Measurements from ENCODE around the gene ATP23. TPM values are rescaled to one million over a fixed set of nuclear protein-coding genes. Genes with fewer than 3 reads are reported as not detected.

ATP23 gene
- total RNA-seq, 1 experiment from 2014 or later: 10.3 TPM

DNA sequence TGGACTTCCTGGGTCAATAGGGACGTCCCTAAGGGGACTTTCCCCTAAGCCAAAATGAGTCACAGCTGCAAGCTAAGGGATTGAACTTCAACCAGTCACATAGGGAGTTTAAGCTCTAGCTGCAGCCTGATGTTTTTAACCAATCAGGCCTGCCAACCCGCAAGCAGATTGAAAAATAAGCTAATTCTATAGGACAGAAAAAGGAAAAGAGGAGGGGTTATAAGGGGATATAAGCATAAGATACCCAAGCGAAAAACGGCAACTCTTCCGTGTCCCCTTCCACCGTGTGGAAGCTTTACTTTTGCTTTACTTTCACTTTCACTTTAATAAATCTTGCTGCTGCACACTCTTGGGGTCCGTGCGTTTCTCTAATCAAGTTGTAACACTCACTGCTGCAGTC lies 24.4 kb downstream of the ATP23 start:
- no peak for ATAC-seq
- POLR2A ChIA-PET: no interaction called here
- CTCF ChIA-PET: no interaction called here
- H3K4me3 ChIP-seq (ENCODE audit: low read depth in 2 of 2, low read length in 2 of 2): peak overlapping the region in 1 of 2 experiments; percentile 24; a peak in 2 of 4 replicates
- no peaks in the 10 kb centered on the region for H3K4me1 ChIP-seq (ENCODE audit: control insufficient read depth, insufficient read depth, low read length)
- no peaks in the 10 kb centered on the region for H3K27me3 ChIP-seq (ENCODE audit: control insufficient read depth, insufficient read depth, low read length)
- intact Hi-C loops (cut with micrococcal nuclease; ENCODE audit: unreplicated experiment): no loop called here
- no peak for DNase-seq (ENCODE audit: low read depth, low spot score)
- no peak for TF ChIP-seq SIN3A (IDR thresholded peaks at IDR 0.05; ENCODE audit: borderline replicate concordance, insufficient read depth, low read depth, low read length)
- TF ChIP-seq, protein P1, sequence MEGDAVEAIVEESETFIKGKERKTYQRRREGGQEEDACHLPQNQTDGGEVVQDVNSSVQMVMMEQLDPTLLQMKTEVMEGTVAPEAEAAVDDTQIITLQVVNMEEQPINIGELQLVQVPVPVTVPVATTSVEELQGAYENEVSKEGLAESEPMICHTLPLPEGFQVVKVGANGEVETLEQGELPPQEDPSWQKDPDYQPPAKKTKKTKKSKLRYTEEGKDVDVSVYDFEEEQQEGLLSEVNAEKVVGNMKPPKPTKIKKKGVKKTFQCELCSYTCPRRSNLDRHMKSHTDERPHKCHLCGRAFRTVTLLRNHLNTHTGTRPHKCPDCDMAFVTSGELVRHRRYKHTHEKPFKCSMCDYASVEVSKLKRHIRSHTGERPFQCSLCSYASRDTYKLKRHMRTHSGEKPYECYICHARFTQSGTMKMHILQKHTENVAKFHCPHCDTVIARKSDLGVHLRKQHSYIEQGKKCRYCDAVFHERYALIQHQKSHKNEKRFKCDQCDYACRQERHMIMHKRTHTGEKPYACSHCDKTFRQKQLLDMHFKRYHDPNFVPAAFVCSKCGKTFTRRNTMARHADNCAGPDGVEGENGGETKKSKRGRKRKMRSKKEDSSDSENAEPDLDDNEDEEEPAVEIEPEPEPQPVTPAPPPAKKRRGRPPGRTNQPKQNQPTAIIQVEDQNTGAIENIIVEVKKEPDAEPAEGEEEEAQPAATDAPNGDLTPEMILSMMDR (IDR thresholded peaks at IDR 0.05): no peak
- TF ChIP-seq TCF7L2 (IDR thresholded peaks at IDR 0.05; ENCODE audit: low read depth, low read length): no peak
- no peak for TF ChIP-seq REST (IDR thresholded peaks at IDR 0.05; ENCODE audit: insufficient read depth in 1 of 2, low read depth in 2 of 2, low read length in 1 of 2)
- TF ChIP-seq POLR2AphosphoS5 (IDR thresholded peaks at IDR 0.05; ENCODE audit: low read depth, low read length): no peak
- BruUV-seq (replicated peaks): no TSS peak
- H3K9me3 ChIP-seq (ENCODE audit: control insufficient read depth, insufficient read depth, low read depth, low read length): no peaks in the 10 kb centered on the region
- no peaks in the 10 kb centered on the region for H3K36me3 ChIP-seq (ENCODE audit: control insufficient read depth, insufficient read depth, low read length)
- in situ Hi-C loops (cut with HindIII; ENCODE audit: low pct_unique_long_range_greater_than_20kb, low sequenced_read_pairs): no loop called here
- no peak overlapping the region for H3K27ac ChIP-seq (ENCODE audit: low read length)

DNA sequence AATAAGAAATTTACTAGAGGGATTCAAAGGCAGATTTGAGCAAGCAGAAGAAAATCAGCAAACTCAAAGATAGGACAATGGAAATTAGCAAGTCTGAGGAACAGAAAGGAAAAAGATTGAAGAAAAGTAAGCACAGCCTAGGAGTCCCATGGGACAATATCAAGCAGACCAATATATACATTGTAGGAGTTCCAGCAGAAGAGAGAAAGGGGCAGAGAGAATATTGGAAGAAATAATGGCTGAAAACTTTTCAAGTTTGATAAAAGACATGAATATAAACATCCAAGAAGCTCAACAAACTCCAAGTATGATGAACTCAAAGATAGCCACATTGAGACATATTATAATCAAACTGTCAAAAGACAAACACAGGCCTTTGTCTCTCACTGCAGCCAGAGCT lies 25.2 kb downstream of the ATP23 start:
- Histone ChIP-seq H3K4me1 (ENCODE audit: control insufficient read depth, insufficient read depth, low read length) (no peaks in the 10 kb centered on the region), H3K4me3 (ENCODE audit: low read depth in 2 of 2, low read length in 2 of 2) (no peak overlapping the region), H3K27ac (ENCODE audit: low read length) (no peak overlapping the region), H3K27me3 (ENCODE audit: control insufficient read depth, insufficient read depth, low read length) (no peaks in the 10 kb centered on the region), H3K9me3 (ENCODE audit: control insufficient read depth, insufficient read depth, low read depth, low read length) (no peaks in the 10 kb centered on the region), H3K36me3 (ENCODE audit: control insufficient read depth, insufficient read depth, low read length) (no peaks in the 10 kb centered on the region)
- TF ChIP-seq, protein P1 (IDR thresholded peaks at IDR 0.05): no peak
- TF ChIP-seq REST (IDR thresholded peaks at IDR 0.05; ENCODE audit: insufficient read depth in 1 of 2, low read depth in 2 of 2, low read length in 1 of 2) (no peak), TCF7L2 (IDR thresholded peaks at IDR 0.05; ENCODE audit: low read depth, low read length) (no peak), POLR2AphosphoS5 (IDR thresholded peaks at IDR 0.05; ENCODE audit: low read depth, low read length) (no peak), SIN3A (IDR thresholded peaks at IDR 0.05; ENCODE audit: borderline replicate concordance, insufficient read depth, low read depth, low read length) (no peak)
- in situ Hi-C loops (cut with HindIII; ENCODE audit: low pct_unique_long_range_greater_than_20kb, low sequenced_read_pairs) (no loop called here), intact Hi-C loops (cut with micrococcal nuclease; ENCODE audit: unreplicated experiment) (no loop called here)
- ATAC-seq: no peak
- BruUV-seq (replicated peaks): no TSS peak
- ChIA-PET CTCF (no interaction called here), POLR2A (no interaction called here)
- no peak for DNase-seq (ENCODE audit: low read depth, low spot score)
